GOT3 (cell line): Measurements from ENCODE around the gene EMSY.

Source experiments
- DNase-seq: peaks from one replicate; lab custom pipeline; 2025; ENCODE audit warnings: mixed read lengths; lab: John Stamatoyannopoulos, UW

The EMSY gene

DNA sequence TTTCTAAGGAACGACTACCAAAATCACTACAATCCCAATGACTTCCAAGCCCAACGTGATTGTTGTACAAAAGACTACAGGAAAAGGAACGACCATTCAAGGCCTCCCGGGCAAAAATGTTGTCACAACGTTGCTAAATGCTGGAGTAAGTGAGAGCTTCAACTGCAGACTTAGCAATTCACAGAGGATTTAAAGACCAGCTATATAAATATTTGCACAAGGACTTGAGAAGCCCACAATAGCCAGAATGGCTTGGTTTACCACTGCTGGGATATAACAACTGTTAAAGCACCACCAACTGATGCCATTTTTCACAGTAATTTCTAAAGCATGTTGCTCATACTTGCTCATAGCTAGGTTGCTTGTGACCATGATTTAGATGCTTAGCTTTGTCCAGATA, 78.3 kb downstream of the EMSY start:
- DNase-seq, result no peak

DNA sequence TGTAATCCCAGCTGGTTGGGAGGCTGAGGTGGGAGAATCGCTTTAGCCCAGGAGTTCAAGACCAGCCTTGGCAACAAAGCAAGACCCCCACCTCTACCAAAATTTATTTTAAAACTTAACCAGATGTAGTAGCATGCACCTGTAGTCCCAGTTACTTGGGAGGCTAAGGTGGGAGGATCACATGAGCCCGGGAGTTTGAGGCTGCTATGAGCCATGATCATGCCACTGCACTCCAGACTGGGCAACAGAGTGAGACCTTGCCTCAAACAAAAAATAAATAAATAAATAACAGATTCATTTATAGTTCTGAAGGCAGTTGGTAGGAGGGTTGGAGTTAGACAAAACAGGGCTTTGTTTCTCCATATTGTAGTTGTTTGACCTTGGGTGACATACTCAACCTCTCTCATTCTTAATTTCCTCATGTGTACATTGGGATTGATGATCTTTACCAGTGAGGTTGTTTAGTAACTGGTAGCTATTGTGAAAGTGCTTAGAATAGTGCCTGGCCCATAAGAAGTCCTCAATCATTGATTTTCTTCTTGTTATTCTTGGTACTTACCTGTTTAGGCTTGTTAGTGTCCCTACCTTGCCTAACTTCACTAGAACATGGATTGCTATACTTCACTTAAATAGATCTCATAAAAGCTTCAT, 79.1 kb downstream of the EMSY start:
- DNase-seq, result no peak

DNA sequence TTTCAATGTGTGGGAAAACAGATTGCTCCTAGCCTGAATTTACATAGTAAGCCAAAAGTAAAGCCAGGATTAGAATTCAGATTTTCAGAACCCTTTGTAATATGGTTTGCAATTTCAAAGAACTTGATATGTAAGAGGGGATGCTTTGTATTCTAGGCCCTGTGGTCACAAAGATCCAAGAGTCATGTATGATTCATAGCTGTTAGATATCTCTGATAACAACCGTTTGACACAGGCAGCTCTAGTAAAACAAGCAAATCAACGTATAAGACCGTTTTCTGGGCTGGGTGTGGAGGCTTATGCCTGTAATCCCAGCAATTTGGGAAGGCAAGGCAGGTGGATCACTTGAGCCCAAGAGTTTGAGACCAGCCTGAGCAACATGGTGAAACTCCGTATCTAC, 79.6 kb downstream of the EMSY start:
- DNase-seq, result no peak

DNA sequence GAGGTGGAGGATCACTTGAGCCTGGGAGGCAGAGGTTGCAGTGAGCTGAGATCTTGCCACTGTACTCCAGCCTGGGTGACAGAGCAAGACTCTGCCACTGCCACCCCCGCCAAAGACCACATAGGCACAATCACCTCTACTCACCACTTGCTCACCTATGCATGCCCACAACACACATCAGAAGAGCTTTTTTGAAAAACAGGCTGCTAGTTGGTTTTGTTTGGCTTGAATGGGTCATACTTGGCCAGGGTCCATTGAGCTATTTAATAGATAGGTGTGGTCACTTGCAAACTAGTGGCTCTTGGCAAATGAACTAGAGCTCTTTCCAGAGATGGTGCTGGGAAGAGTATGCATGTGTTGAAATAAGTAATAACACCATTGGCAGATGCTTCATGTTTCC, 80.1 kb downstream of the EMSY start:
- no peak for DNase-seq

DNA sequence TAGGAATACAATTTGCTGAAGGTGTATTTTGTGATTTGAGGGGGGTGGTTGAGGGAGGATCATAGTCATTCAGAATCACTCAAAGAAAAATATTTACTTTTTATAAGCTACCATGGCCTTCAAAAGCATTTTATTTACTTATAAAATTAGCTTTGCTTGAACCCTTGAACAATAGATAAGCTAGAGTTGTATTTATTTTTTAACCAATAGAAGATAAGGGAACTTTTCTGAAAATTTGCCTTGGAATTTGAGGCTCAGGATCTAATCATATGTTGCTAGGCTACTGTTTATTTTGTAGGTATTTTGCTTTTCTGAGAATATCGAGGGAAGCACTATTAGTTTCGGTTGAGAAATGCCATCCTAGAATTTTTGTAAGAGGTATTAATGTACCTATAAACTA, 82.1 kb downstream of the EMSY start:
- DNase-seq, result no peak

DNA sequence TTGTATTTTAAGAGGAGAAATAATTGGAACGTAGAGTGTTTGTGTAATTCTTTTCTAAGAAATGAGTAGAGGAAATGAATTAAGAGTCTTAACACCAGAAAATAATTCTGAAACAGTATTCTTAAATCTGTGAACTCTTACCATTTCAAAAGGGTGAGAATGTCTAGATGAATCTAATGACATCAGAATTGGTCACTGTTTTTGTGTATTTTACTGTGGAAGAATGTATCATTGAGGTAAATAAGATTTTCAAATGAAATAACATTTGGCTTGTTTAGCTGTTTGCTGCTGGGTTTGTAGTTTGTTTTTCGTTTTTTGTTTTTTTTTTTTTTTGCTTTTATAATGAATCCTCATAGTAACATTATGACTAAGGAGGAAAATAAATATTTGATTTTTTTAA, 97.6 kb downstream of the EMSY start:
- DNase-seq, result no peak

DNA sequence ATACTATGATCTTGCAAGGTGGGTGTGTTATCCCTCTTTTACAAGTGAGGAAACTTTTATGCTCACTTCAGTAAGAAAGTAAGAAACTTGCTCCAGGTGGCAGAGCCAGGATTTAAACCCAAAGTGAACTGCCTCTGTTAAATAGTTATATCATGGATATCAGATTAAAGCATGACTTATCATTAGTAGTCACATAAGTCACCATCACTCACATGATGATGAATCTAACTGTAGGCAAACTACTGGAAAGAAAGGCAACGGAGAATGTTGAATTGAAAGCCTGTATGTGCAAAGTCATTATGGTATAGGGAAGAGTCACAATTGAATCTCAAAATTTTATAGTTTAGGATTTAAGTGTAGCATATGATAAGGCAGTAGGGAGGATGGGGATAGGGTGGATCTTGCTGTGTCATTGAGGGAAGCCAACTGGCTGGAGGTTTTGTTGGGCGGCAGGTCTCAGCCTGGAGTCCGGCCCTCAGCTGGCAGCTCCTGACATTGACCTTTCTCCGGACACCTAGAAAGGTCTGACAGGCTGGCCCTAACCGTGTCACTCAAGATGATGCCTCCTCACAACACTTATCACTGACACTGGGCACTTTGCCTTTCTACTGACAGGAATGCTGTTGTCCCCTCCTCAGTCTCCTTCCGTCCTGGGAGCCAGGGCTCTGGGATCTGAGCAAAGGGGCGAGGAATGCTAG, 98.3 kb downstream of the EMSY start:
- DNase-seq, result no peak

GRCh38 chr11:76550781-76551180, 106.0 kb downstream of the EMSY start:
- no peak for DNase-seq

DNA sequence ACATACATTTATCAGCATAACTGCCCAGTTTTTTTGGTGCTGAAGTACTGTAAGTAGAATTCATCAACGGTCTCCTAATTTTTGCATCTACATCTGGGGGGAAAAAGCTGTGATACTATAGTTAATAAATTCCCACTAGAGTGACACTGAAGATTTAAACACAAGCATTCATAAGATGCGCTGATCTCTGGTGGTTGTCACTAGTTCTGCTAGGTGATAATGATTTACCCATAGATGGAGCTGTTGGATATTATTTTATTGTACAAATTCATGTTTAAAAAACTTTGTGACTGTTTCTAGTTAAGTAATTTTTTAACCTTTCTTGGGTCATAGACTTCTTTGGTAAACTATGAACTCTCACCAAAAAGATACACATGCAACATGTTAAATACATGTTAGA, 106.6 kb downstream of the EMSY start:
- no peak for DNase-seq

DNA sequence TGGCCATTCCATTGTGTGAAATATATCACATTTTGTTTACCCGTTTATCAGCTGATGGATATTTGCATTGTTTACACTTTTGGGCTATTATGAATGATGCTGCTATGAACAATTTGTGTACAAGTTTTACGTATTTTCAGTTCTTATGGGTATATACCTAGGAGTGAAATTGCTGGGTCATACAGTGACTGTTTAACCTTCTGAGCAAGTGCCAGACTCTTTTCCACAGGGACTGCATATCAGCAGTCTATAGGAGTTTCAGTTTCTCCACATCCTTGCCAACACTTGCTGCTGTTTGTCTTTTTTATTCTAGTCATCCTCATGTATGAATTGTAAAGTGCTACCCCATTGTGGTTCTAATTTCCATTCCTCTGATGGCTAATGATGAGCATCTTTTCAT, 108.2 kb downstream of the EMSY start:
- no peak for DNase-seq

GRCh38 chr11:76553554-76554476, 109.0 kb downstream of the EMSY start:
- DNase-seq, result no peak

DNA sequence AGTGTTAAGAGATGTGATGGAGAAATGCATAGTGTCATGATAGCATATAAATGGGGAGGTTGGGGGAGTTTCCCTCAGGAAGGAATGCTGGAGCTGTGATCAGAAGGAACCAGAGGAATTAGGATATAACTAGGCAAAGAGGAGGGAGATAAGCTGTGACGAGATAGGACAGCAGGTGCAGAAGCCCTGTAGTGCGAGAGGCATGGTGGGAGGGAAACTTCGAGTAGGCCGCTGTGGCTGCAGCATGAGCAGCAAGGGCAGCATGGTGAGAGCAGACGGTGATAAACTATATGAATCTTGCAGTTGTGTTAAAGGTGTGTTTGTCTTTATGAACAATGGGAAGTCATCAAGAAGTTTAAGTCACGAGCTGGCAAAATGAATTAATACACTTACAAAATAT, 109.9 kb downstream of the EMSY start:
- no peak for DNase-seq

DNA sequence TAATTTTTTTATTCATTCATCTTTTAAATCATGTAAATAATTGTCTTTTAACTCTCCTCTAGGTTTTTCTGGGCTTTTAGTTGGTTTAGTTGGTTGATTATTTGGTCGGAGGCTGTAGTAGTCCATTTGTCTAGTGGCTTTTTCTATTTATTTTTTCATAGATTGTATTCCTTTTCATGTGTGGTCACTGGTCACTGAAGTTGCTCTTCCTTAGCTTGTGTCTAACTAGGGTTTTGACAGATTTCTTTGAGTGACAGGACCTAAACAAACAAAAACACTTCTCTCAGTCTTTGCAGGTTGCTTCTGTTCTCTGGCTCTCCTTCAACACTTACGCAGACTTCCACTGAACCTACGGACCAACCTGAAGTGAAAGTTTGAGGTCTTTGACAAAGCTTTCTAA, 112.6 kb downstream of the EMSY start:
- no peak for DNase-seq

DNA sequence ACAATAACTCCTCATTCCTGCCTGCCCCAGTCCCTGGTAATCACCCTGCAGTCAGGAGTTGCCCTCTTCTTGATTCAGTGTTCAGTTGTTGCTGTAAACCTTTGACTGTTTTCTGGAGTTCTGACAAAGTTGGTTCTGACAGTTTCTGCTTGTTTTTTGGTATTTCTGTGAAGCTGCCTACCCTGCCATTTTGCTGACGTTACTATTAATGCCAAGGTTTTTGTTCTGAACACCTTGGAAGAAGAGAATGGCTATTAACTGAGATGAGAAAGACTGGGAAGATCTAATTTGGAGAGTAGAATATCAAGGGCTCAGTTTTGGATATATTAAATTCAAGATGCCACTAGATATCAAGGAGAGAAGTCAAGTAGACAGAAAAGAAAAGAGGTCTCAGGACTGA, 113.7 kb downstream of the EMSY start:
- DNase-seq, result no peak

DNA sequence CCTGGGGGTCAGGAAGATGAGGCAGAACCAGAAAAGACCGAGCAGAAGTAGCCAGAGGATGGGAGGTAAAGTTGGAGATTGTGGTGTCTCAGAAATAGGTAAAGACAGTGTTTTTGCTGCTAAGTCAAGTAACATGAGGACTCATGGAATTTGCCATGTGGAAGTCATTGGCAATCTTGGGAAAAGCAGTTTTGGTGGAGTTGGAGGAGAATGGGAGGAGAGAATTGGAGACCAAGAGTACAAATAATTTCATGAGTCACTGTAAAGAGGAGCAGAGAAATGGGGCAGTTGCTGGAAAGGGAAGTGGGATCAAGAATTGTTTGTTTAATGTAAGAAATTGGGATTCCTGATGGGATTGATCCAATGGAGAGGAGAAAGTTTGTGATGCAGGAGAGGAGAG, 114.1 kb downstream of the EMSY start:
- no peak for DNase-seq

DNA sequence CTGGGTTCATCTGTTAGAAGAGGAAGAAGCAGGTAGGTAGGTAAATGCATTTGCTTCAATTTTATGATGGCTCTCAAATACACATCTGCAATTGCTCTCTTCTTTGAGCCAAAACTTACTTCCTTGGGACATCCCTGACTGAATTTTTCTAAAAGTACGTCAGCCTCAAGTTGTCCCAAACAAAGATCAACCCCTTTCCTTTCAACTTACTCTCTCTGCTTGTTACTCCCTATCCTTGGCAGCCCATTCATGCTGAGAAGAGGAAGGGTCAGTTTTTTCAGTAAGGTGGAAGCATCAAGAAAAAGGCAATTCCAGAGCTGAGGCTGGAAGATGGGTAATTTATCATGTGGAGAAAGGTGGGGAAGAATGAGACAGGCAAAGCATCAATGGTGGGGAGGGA, 114.5 kb downstream of the EMSY start:
- DNase-seq, result no peak

DNA sequence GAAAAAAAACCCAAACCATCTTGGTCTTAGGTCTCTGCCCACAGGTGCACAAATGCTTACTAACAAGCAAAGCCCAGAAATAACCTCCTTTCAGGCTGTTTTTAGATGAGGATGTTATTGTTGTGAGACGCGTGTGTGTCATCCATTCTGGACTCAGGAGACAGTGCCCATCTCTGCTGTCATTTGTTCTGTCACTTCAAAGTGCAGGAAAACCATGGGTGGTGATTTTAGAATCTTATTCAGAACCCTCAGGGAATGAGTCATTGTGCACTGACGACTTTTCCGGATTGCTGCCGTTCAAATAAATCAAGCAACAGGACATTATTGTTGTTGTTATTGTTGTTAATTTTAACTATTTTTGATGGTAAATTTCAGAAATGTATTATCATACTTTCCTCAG, 115.4 kb downstream of the EMSY start:
- DNase-seq, result no peak

GRCh38 chr11:76561245-76561644, 116.4 kb downstream of the EMSY start:
- DNase-seq, result no peak

DNA sequence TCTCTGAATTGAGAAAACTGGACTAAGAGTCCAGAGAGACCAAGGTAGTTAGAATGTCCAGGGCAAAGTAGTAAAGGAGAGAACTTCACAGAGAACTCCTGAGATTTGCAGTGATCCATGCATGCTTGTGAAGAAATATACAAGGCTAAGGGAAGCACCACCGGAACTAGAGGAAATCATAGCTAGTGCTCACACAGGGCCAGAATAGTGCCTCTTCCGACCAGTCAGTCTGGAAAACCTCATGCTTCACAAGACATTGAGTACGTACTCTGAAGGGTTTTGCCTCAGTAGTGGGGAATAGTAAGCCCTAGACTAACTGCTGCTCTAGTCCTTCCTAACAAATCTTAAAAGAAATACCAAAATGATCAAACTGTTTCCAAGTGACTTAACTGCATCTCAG, 117.7 kb downstream of the EMSY start:
- DNase-seq, result no peak

DNA sequence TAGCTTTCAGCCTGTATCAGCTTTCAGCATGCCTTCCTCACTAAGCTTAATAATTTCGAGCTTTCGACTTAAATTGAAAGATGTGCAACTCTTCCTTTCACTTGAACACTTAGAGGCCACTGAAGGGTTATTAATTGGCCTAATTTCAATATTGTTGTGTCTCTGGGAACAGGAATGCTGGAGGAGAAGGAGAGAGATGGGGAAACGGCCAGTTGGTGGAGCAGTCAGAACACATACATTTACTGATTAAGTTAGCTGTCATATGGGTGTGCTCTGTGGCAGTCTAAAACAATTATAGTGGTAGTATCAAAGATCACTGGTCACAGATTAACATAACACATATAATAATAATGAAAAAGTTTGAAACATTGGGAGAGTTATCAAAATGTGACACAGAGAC, 119.5 kb downstream of the EMSY start:
- DNase-seq, result no peak

DNA sequence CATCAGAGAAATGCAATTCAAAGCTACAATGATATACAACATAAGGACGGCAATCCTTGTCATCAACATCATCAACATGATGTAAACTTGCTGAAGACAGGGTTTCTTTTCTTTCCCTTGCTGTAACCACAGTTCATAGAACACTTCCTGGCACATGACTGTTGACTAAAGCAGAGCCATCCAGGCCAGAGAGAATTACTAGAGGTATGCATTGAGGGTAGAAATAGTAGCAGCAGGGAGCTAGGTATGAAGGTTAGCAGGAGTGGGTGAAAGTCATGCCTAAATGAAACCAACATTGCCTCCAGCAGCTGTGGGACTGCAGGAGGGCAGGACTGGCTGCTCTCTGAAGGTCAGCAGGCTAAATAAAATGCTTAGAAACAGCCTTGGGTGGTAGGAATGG, 122.0 kb downstream of the EMSY start:
- DNase-seq, result no peak

DNA sequence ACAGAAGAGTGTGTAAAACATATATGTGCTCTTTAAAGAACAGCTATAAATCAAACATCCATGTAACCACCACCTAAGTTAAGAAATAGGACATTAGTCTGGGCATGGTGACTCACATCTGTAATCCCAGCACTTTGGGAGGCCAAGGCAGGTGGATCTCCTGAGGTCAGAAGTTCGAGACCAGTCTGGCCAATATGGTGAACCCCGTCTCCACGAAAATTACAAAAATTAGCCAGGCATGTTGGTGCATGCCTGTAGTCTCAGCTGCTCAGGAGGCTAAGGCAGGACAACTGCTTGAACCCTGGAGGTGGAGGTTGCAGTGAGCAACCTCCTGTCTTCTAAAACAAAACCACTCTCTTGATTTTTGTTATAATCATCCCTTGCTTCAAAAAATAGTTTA, 122.4 kb downstream of the EMSY start:
- no peak for DNase-seq

DNA sequence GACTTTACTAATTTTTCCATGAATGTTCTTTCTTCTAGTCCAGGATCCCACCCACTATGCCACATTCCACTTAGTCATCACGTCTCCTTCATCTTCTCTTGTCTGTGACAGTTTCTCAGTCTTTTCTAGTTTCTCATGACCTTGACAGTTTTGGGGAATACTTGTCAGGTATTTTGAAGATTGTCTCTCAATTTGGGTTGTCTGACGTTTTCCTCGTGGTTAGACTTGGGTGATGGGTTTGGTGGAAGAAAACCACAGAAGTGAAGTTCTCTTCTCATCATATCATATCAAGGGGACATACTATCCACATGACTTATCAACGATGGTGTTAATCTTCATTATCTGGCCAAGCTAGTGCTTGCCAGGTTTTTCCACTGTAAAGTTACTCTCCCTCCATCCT, 123.3 kb downstream of the EMSY start:
- no peak for DNase-seq
